Measurements from ENCODE around the gene ATP6V0A4.

GRCh38 chr7:138821912-138822311 lies 23.9 kb upstream of the ATP6V0A4 start:
- no peak for TF ChIP-seq CTCF (IDR thresholded peaks at IDR 0.05)
- no peak for TF ChIP-seq ZFX (IDR thresholded peaks at IDR 0.05; ENCODE audit: borderline replicate concordance)

Data from 22Rv1 (cell line).